GM23248 (cell line): ENCODE data around the gene MAT2B.

Source experiments
- EZH2 ChIP-seq: fragments of 200-600 bp; sonication (generic); IDR thresholded peaks from 2 replicates; pipeline ENCODE4 v1.6.1; 2018; ENCODE audit warnings: antibody characterized with exemption, mild to moderate bottlenecking; ENCODE audit not compliant: insufficient read depth, poor library complexity, severe bottlenecking
- EZH2phosphoT487 ChIP-seq: fragments of 200-600 bp; sonication (generic); IDR thresholded peaks from 2 replicates; pipeline ENCODE4 v1.6.1; 2018; ENCODE audit warnings: antibody characterized with exemption, moderate library complexity, mild to moderate bottlenecking, low read depth; ENCODE audit not compliant: insufficient read depth

DNA sequence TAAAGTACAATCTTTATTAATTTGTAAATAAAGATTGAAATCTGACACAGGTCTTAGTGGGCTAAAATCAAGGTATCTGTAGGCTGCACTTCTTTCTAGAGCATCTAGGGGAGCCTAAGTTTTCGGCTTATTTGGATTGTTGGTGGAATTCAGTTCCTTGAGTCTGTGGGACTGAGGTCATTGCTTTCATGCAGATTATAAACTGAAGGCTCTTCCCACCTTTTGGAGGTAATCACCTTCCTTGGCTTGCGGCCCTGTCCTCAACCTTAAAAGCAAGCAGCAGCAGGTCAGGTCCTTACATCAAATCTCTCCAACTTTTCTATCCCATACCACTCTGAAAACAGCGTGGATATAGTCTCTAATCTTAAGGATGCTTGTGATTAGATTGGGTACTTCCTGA is 25.9 kb downstream of the MAT2B start:
- TF ChIP-seq EZH2phosphoT487 (no peak), EZH2 (no peak)
